C4-2B (cell line): ENCODE results near the gene CAMTA1.
"Not testable (repeated sequence)": the region's sequence is repeated elsewhere in the genome, so short reads cannot be mapped to it uniquely, and the experiment has no call there.

ENCODE experiments used
- H3K27ac ChIP-seq: fragments of 450-650 bp; 2 replicates; pipeline ENCODE4 v1.5.1; 2017
- ZFX ChIP-seq: fragments of 450-650 bp; IDR thresholded peaks from 2 replicates; pipeline ENCODE4 v1.6.1; 2017
- TF ChIP-seq, protein P1 (sequence below): fragments of 450-650 bp; conservative IDR thresholded peaks from 2 replicates; pipeline ENCODE4 v1.5.1; 2017; ENCODE audit warnings: mild to moderate bottlenecking

CAMTA1 gene

DNA sequence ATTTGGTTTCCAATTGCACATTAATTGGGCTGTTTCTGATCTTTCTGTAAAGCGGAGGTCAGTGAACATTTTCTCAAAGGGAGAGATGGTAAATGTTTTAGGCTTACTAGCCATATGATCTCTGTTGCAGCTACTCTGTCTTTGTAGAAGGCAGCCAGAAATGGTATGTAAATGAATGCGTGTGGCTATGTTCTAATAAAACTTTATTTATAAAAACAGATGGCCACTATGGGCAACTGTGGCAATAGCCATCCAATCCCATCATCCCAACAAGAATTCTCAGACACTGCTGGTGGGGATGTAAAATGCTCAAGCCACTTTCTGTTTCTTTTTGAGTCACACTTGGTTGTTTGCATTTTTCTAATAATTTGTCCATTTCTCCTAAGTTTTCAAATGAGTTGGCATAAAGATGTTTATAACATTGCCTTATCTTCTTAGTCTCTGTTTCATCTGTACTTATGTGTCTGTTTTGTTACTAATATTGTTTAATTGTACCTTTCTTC, 537.1 kb downstream of the CAMTA1 start:
- H3K27ac ChIP-seq: no peak overlapping the region
- TF ChIP-seq ZFX: no peak
- TF ChIP-seq, protein P1, sequence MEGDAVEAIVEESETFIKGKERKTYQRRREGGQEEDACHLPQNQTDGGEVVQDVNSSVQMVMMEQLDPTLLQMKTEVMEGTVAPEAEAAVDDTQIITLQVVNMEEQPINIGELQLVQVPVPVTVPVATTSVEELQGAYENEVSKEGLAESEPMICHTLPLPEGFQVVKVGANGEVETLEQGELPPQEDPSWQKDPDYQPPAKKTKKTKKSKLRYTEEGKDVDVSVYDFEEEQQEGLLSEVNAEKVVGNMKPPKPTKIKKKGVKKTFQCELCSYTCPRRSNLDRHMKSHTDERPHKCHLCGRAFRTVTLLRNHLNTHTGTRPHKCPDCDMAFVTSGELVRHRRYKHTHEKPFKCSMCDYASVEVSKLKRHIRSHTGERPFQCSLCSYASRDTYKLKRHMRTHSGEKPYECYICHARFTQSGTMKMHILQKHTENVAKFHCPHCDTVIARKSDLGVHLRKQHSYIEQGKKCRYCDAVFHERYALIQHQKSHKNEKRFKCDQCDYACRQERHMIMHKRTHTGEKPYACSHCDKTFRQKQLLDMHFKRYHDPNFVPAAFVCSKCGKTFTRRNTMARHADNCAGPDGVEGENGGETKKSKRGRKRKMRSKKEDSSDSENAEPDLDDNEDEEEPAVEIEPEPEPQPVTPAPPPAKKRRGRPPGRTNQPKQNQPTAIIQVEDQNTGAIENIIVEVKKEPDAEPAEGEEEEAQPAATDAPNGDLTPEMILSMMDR: no peak

DNA sequence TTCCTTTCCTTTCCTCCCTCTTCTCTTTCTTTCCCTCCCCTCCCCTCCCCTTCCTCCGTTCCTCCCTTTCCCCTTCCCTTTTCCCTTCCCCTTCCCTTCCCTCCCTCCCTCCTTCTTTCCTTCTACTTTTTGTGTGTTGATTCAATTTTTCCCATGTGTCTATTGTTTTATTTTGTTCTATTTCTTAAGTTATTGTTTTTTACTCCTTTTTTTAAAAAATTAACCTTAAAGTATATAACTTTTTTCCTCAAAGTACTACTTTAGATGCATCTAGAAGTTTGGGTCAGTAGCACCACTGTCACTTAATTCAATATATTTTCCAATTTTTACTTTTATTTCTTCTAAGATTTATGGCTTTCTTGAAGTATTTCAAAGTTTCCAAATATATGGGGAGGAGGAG, 537.7 kb downstream of the CAMTA1 start:
- TF ChIP-seq ZFX: no peak
- TF ChIP-seq, protein P1: no peak

DNA sequence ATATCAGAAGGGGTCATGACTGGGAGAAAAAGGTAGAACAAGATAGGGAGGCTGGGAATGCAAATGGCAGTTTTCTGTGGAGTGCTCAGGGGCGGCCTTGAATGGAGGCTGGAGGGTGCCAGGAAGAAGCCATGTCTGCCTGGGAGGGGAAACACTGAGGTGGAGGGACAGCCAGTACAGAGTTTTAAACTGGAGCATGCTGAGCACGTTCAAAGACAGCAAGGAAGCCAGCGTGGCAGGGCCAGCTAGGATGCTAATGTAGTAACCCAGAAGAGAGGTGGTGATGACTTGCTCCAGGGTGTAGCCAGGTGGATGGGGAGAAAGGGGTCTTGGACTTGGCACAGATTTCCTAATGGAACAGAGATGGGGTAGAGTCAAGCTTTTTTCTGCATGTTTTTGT, 540.0 kb downstream of the CAMTA1 start:
- TF ChIP-seq, protein P1: no peak
- no peak for TF ChIP-seq ZFX
- H3K27ac ChIP-seq: no peak overlapping the region

More for the DNA sequence above, 537.7 kb downstream of the CAMTA1 start:
- H3K27ac ChIP-seq: no peak overlapping the region

DNA sequence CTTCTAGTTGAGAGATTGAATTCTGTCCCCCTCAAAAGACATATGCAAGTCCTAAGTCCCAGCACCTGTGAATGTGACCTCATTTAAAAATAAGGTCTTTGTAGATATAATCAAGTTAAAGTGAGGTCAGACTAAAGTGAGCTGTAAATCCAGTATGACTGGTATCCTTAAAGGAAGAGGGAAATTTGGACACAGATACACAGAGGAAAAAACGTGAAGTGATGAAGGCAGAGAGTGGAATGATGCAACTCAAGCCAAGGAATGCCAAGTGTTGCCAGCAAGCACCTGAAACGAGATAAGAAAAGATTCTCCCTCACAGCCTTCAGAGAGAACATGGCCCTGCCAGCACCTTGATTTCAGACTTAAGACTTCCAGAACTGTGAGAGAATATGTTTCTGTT, 541.1 kb downstream of the CAMTA1 start:
- no peak for TF ChIP-seq ZFX
- TF ChIP-seq, protein P1: no peak
- H3K27ac ChIP-seq: peak overlapping the region; percentile 12; the same call in 1 of the 2 replicates

DNA sequence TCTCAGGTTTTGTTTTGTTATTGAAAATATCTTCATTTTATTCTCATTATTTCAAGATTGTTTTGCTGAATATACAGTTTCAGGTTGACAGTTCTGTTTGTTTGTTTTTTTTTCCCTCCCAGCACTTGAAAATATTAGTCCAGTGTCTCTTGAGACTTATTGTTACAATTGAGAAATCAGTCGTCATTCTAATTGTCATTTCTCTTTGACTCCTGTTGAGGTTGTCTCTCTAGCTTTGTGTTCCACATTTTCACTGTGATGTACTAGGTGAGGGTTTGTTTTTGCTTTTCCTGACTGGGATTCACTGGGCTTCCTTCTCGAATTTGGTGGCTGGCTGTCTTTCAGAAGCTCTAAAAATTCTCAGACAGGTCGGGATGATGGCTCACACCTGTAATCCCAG, 542.6 kb downstream of the CAMTA1 start:
- TF ChIP-seq, protein P1: no peak
- TF ChIP-seq ZFX: no peak
- H3K27ac ChIP-seq: no peak overlapping the region

DNA sequence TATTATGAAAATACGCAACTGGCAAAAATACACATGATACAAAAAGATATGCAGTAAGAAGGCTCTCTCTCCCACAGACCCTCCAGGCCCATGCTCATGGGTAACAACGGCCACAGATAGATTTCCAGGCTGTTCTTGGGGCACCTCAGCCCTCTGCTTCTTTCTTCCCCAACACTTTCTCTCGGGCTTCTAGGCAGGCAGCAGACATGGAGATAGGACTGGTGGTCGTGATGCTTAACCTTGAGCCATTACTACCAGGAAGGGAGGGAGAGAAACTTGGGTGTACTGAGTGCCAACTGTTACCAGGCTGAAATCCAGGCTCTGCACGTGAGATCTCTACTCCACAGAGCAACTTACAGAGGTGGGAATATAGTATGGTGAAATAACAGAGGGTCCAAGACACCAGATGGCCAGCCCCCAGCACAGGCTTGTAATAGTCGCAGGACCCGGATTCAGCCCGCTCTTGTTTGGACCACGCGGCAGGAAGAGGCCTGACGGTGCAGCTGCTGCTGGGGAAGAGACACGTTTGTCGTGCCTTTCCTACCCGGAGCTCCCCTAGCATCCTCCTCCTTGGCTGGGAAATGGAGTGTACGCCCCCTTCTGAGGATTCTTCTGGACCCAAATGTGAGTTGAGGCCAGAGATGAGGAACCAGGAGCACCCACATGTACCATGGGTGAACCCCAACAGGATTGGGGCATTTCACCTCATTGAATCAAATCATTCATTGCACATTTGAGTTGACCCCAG, 544.8 kb downstream of the CAMTA1 start:
- no peak overlapping the region for H3K27ac ChIP-seq
- TF ChIP-seq, protein P1: no peak
- no peak for TF ChIP-seq ZFX

DNA sequence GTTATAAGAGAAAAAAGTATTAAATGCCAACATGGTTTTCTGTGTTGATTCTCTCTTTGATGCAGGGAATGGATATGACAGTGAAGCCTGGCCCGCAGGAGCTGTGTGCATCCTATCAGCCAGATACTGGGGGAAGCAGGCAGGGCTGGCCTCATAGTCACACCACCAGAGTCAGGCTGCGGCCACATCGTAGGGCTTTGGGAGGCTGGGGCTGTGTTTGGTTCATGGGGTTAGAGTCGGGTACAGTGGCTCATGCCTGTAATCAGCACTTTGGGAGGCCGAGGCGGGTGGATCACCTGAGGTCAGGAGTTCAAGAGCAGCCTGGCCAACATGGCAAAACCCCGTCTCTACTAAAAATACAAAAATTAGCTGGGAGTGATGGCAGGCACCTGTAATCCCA, 545.5 kb downstream of the CAMTA1 start:
- not testable (repeated sequence) for H3K27ac ChIP-seq
